Adrenal gland (tissue), 12 donors: ENCODE results near the gene MTFR1L. TPM values are rescaled to one million over a fixed set of nuclear protein-coding genes. Genes with fewer than 3 reads are reported as not detected.
A peak's percentile ranks its signal among the peaks of the same experiment; 100 is the strongest.

Experiments
- DNase-seq, 7 donors: peaks; one replicate each; pipeline ENCODE4 v3.0.0-alpha.2; 2019 to 2020
- H3K27ac ChIP-seq, 5 donors: fragments of 200-600 bp; sonication (generic) in 4 of 5; 1 replicate in 3 of 5; 2 replicates in 2 of 5; pipeline versions ENCODE4 v1.5.1 to v1.8.0; 2016 to 2020; ENCODE audit warnings: mild to moderate bottlenecking in 1 of 5
- H3K27me3 ChIP-seq: fragments of 200-600 bp; 2 replicates; pipeline ENCODE4 v1.8.0; 2021
- H3K36me3 ChIP-seq, 2 donors: fragments of 200-600 bp; replicated peaks in 1 of 2; 1 replicate in 1 of 2; 2 replicates in 1 of 2; pipeline versions ENCODE4 v1.5.1 to v1.8.0; 2018 to 2022
- H3K4me1 ChIP-seq, 2 donors: fragments of 200-600 bp; replicated peaks in 1 of 2; 1 replicate in 1 of 2; 2 replicates in 1 of 2; pipeline versions ENCODE4 v1.5.1 to v1.8.0; 2018 to 2021
- H3K4me3 ChIP-seq, 4 donors: fragments of 200-600 bp; sonication (generic) in 3 of 4; one replicate each; pipeline ENCODE4 v1.5.1; 2016 to 2018
- H3K9me3 ChIP-seq, 3 donors: fragments of 200-600 bp; sonication (generic) in 1 of 3; replicated peaks in 1 of 3; 1 replicate in 2 of 3; 2 replicates in 1 of 3; pipeline versions ENCODE4 v1.5.1 to v1.8.0; 2016 to 2021
- POLR2A ChIP-seq, 2 donors: fragments of 450-650 bp; IDR thresholded peaks; one replicate each; pipeline ENCODE4 v1.6.1; 2017; ENCODE audit warnings: antibody characterized with exemption in 2 of 2, mild to moderate bottlenecking in 2 of 2, moderate library complexity in 1 of 2
- whole genome bisulfite sequencing, 4 donors: extraction: QIAGEN DNeasy Blood & Tissue Kit in 2 of 4; methylation state at CpG; one replicate each; pipeline versions ENCODE4 v1.1.5 to v1.1.7; 2013 to 2017; 5-methylcytosine and 5-hydroxymethylcytosine counted together
- intact Hi-C, 2 donors: fragments of 100-400 bp; cut with DNase I; formaldehyde crosslinking; loops; one replicate each; pipeline versions ENCODE4 v1.14.1 to v1.15.0; 2022 to 2023
- polyA plus RNA-seq, 3 donors: library from polyadenylated mRNA; stranded (reverse); fragments of 200-250 nt in 2 of 3; fragments of 350-450 nt in 1 of 3; fragmentation: Illumina TruSeq in 1 of 3; extraction: RNeasy Lipid Tissue Mini Kit (QIAGEN cat#74804) in 1 of 3; gene quantifications; one replicate each; pipeline ENCODE4 v1.2.3, GENCODE V29; 2013 to 2014
- total RNA-seq, 9 donors: library from RNA; depleted of rRNA in 4 of 9; stranded (reverse); fragments of >200 nt in 4 of 9; fragments of 120-200 nt in 1 of 9; fragmentation: NEBNext Ultra II Directional in 1 of 9; extraction: Animal tissue kit (Norgen Biotek cat#: 25700) in 1 of 9; gene quantifications; one replicate each; pipeline versions ENCODE4 v1.1.0 to v1.2.4, GENCODE V29; 2013 to 2023
- TF ChIP-seq, protein P1 (sequence below), 6 experiments: fragments of 450-650 bp in 4 of 6; fragments of 200-600 bp in 2 of 6; sonication (generic) in 1 of 6; IDR thresholded peaks; 1 replicate in 5 of 6; 2 replicates in 1 of 6; pipeline versions ENCODE4 v1.5.1 to v1.8.0; 2016 to 2021; ENCODE audit warnings: antibody characterized with exemption in 6 of 6, mild to moderate bottlenecking in 2 of 6, moderate library complexity in 1 of 6
- donor health status: healthy with polysubstance abuse.
- donor health status: Bipolar disorder and iron deficiency.
- donor health status: DM: yes; HTN: yes; CAD: no.
- donor health status: DM: no; HTN: no; CAD: no.
- donor health status: DM: no; HTN: no; CAD: no.
- donor health status: DM: yes; HTN: yes; CAD: no.

MTFR1L gene
- total and polyA plus RNA-seq, 12 donors = 116 to 298 (median 192) TPM

DNA sequence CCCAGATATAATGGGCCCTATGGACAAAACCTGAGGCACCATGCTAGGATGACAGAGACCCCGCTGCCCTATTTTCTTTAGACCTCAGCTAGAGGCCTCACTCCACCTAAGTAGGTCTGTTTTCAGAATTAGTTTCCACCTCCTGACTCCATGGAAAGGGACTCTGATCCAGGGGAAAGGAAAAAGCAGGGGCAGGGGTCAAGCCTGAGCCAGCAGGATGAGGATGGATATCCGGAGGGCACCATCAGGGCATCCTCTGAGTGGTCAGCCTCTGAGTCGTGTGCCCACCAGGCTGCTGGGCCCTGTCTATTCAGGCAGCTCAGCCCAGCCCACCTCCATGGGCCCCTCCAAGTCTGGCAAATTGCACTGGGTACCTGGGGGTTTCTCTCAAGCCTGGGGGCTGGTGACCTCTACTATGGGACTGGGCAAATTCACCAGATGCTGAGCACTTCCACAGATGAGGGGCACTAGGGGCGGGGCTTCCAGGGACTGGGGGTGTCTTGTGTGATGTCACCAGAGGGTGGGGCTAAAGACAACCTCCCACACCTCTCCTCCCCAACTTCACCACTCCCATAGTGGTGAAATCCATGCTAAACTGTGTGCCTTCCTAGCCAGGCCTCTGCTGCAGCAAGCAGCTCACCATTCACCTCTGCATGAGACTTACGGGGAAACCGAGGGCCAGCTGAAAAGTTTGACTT is 50.3 kb downstream of the MTFR1L start:
- peaks cover 46 to 48% of the 10 kb centered on the region in 2 donors for H3K4me1 ChIP-seq
- H3K9me3 ChIP-seq = no peaks in the 10 kb centered on the region
- H3K36me3 ChIP-seq = peaks cover 0 to 5% of the 10 kb centered on the region in 2 donors
- DNase-seq = peak in 3 of 7 donors; percentile 16 to 51 (median 17)
- intact Hi-C loops = loop anchor here in 1 of 2 donors (5.0 kb wide), 1 partner anchor 48 kb away; no protein-coding TSS in a partner anchor
- H3K27me3 ChIP-seq = no peaks in the 10 kb centered on the region
- H3K27ac ChIP-seq = peak overlapping the region in 1 of 5 donors; percentile 7
- no peak for TF ChIP-seq POLR2A (IDR thresholded peaks at IDR 0.05)
- TF ChIP-seq, protein P1, sequence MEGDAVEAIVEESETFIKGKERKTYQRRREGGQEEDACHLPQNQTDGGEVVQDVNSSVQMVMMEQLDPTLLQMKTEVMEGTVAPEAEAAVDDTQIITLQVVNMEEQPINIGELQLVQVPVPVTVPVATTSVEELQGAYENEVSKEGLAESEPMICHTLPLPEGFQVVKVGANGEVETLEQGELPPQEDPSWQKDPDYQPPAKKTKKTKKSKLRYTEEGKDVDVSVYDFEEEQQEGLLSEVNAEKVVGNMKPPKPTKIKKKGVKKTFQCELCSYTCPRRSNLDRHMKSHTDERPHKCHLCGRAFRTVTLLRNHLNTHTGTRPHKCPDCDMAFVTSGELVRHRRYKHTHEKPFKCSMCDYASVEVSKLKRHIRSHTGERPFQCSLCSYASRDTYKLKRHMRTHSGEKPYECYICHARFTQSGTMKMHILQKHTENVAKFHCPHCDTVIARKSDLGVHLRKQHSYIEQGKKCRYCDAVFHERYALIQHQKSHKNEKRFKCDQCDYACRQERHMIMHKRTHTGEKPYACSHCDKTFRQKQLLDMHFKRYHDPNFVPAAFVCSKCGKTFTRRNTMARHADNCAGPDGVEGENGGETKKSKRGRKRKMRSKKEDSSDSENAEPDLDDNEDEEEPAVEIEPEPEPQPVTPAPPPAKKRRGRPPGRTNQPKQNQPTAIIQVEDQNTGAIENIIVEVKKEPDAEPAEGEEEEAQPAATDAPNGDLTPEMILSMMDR (IDR thresholded peaks at IDR 0.05) = no peak
- 65 to 87% (median 73%) methylated on average over 2 to 6 of the region's 6 CpGs for WGBS, 4 donors
- H3K4me3 ChIP-seq = no peak overlapping the region

GRCh38 chr1:25870614-25871013 is 50.9 kb downstream of the MTFR1L start:
- H3K4me3 ChIP-seq = no peak overlapping the region
- peak overlapping the region in 2 of 5 donors; percentile 57 to 61 for H3K27ac ChIP-seq
- no peaks in the 10 kb centered on the region for H3K27me3 ChIP-seq
- intact Hi-C loops = loop anchor here in 1 of 2 donors (5.0 kb wide), 1 partner anchor 48 kb away; no protein-coding TSS in a partner anchor
- H3K36me3 ChIP-seq = peaks cover 0 to 5% of the 10 kb centered on the region in 2 donors
- WGBS, 4 donors = 55 to 70% (median 62%) methylated on average over 1 of the region's 1 CpG
- DNase-seq = no peak
- H3K9me3 ChIP-seq = no peaks in the 10 kb centered on the region
- TF ChIP-seq POLR2A (IDR thresholded peaks at IDR 0.05) = no peak
- TF ChIP-seq, protein P1 (IDR thresholded peaks at IDR 0.05) = no peak
- H3K4me1 ChIP-seq = peaks cover 46 to 49% of the 10 kb centered on the region in 2 donors

GRCh38 chr1:25871086-25871703 is 51.4 kb downstream of the MTFR1L start:
- no peak for TF ChIP-seq POLR2A (IDR thresholded peaks at IDR 0.05)
- Histone ChIP-seq H3K4me3 (no peak overlapping the region), H3K27me3 (no peaks in the 10 kb centered on the region), H3K9me3 (no peaks in the 10 kb centered on the region), H3K36me3 (peaks cover 0 to 5% of the 10 kb centered on the region in 2 donors), H3K4me1 (peaks cover 52 to 55% of the 10 kb centered on the region in 2 donors), H3K27ac (peak overlapping the region in 4 of 5 donors; percentile 37 to 85 (median 59))
- intact Hi-C loops = loop anchor here in 1 of 2 donors (5.0 kb wide), 1 partner anchor 49 kb away; no protein-coding TSS in a partner anchor
- 4 to 25% (median 11%) methylated on average over 4 to 5 of the region's 5 CpGs for WGBS, 4 donors
- DNase-seq = peak in 5 of 7 donors; percentile 41 to 63 (median 51)

- 38 to 54% (median 48%) methylated on average over 8 to 9 of the region's 9 CpGs for WGBS, 4 donors
- peaks cover 0 to 5% of the 10 kb centered on the region in 2 donors for H3K36me3 ChIP-seq
- H3K4me1 ChIP-seq = peaks cover 53 to 56% of the 10 kb centered on the region in 2 donors
- H3K27me3 ChIP-seq = no peaks in the 10 kb centered on the region
- H3K27ac ChIP-seq = peak overlapping the region in 4 of 5 donors; percentile 37 to 85 (median 59)
- no peak overlapping the region for H3K4me3 ChIP-seq
- intact Hi-C loops = loop anchor here in 1 of 2 donors (5.0 kb wide), 1 partner anchor 50 kb away; no protein-coding TSS in a partner anchor
- TF ChIP-seq POLR2A (IDR thresholded peaks at IDR 0.05) = peak in 1 of 2 donors; percentile 55
- TF ChIP-seq, protein P1 (IDR thresholded peaks at IDR 0.05) = no peak
- DNase-seq = peak; percentile 80 to 94 (median 91)
- H3K9me3 ChIP-seq = no peaks in the 10 kb centered on the region
These were observed 52.1 kb downstream of the MTFR1L start for GRCh38 chr1:25871704-25872494.
